IMR-90 (cell line): ENCODE data around the gene OR56B1. TPM values are rescaled to one million over a fixed set of nuclear protein-coding genes. Genes with fewer than 3 reads are reported as not detected.
"Not testable (repeated sequence)": the region's sequence is repeated elsewhere in the genome, so short reads cannot be mapped to it uniquely, and the experiment has no call there.

Experiments
- ATAC-seq: fragments of 200-7000 bp; cut with Tn5 transposase; 2 replicates; pipeline ENCODE4 v1.9.1; 2020; ENCODE audit warnings: low read depth, mild to moderate bottlenecking, moderate library complexity
- BruUV-seq: library from RNA; stranded (reverse); fragments of 400-500 nt; replicated peaks from 2 replicates; lab custom pipeline; 2021; lab: Mats Ljungman, UMichigan
- CTCF ChIA-PET: fragments of 300-600 bp; formaldehyde crosslinking; extraction: SDS; loops from one replicate; lab custom pipeline; 2021; ENCODE audit warnings: antibody characterized with exemption; lab: Yijun Ruan, JAX
- POLR2A ChIA-PET: fragments of 300-600 bp; sonication (Branson Sonifier 250); formaldehyde crosslinking; loops from one replicate; lab custom pipeline; 2022; ENCODE audit warnings: antibody characterized with exemption; ENCODE audit not compliant: unreplicated experiment; lab: Charles Lee
- DNase-seq: peaks from one replicate; pipeline ENCODE4 v3.0.0; 2013
- H2AFZ ChIP-seq: replicated peaks from 2 replicates; pipeline ENCODE3; 2013; ENCODE audit warnings: low read length, mild to moderate bottlenecking; ENCODE audit not compliant: poor library complexity
- H2AK5ac ChIP-seq: 2 replicates; pipeline ENCODE4 v1.6.1; 2013; ENCODE audit warnings: low read depth, low read length, inconsistent platforms
- H2AK9ac ChIP-seq: replicated peaks from 2 replicates; pipeline ENCODE3; 2013; ENCODE audit warnings: mild to moderate bottlenecking, low read depth, low read length, moderate library complexity; ENCODE audit not compliant: poor library complexity
- H2BK120ac ChIP-seq: 2 replicates; pipeline ENCODE4 v1.6.1; 2013; ENCODE audit warnings: low read depth, low read length, inconsistent platforms
- H2BK15ac ChIP-seq: 3 replicates; pipeline ENCODE4 v1.6.1; 2013; ENCODE audit warnings: low read depth, low read length, inconsistent platforms
- H2BK20ac ChIP-seq: 2 replicates; pipeline ENCODE4 v1.6.1; 2013; ENCODE audit warnings: low read depth, mild to moderate bottlenecking, inconsistent platforms, low read length, moderate library complexity
- H2BK5ac ChIP-seq: 2 replicates; pipeline ENCODE4 v1.6.1; 2013; ENCODE audit warnings: mild to moderate bottlenecking, low read depth, low read length, inconsistent platforms; ENCODE audit not compliant: poor library complexity, severe bottlenecking
- H3K14ac ChIP-seq: replicated peaks from 2 replicates; pipeline ENCODE4 v1.6.1; 2013; ENCODE audit warnings: low read depth, low read length, inconsistent platforms
- H3K18ac ChIP-seq: 2 replicates; pipeline ENCODE4 v1.6.1; 2013; ENCODE audit warnings: low read depth, low read length, control low read depth
- H3K23ac ChIP-seq: 2 replicates; pipeline ENCODE4 v1.6.1; 2013; ENCODE audit warnings: low read depth, low read length, inconsistent platforms
- H3K27ac ChIP-seq: 2 replicates; pipeline ENCODE4 v1.5.1; 2013; ENCODE audit warnings: mild to moderate bottlenecking, control low read depth, low read length; ENCODE audit not compliant: insufficient read depth
- H3K27me3 ChIP-seq: 2 replicates; pipeline ENCODE4 v1.6.1; 2013; ENCODE audit warnings: low read length; ENCODE audit not compliant: control insufficient read depth, insufficient read depth
- H3K36me3 ChIP-seq: 2 replicates; pipeline ENCODE4 v1.6.1; 2013; ENCODE audit warnings: low read length, mixed read lengths; ENCODE audit not compliant: control insufficient read depth, insufficient read depth
- H3K4ac ChIP-seq: 2 replicates; pipeline ENCODE4 v1.6.1; 2013; ENCODE audit warnings: low read depth, low read length, inconsistent platforms
- H3K4me1 ChIP-seq: 2 replicates; pipeline ENCODE4 v1.6.1; 2013; ENCODE audit warnings: low read length, mixed read lengths; ENCODE audit not compliant: control insufficient read depth, insufficient read depth
- H3K4me2 ChIP-seq: 2 replicates; pipeline ENCODE4 v1.6.1; 2013; ENCODE audit warnings: low read depth, mild to moderate bottlenecking, control low read depth, low read length, moderate library complexity
- H3K4me3 ChIP-seq: 2 replicates; pipeline ENCODE4 v1.5.1; 2013; ENCODE audit warnings: low read depth, mild to moderate bottlenecking, control low read depth, low read length, moderate library complexity; ENCODE audit not compliant: insufficient read depth
- H3K56ac ChIP-seq: 2 replicates; pipeline ENCODE4 v1.6.1; 2013; ENCODE audit warnings: low read length, inconsistent platforms; ENCODE audit not compliant: insufficient read depth; ENCODE audit errors: extremely low read depth
- H3K79me1 ChIP-seq, 2 experiments: 2 replicates each; pipeline ENCODE4 v1.6.1; 2013; ENCODE audit warnings: low read length in 2 of 2, inconsistent platforms in 1 of 2, low read depth in 1 of 2
- H3K9ac ChIP-seq: 2 replicates; pipeline ENCODE4 v1.6.1; 2013; ENCODE audit warnings: low read depth, low read length, control low read depth
- H3K9me1 ChIP-seq: 2 replicates; pipeline ENCODE4 v1.6.1; 2013; ENCODE audit warnings: low read length, inconsistent platforms; ENCODE audit not compliant: insufficient read depth
- H3K9me3 ChIP-seq: 2 replicates; pipeline ENCODE4 v1.6.1; 2013; ENCODE audit warnings: low read length; ENCODE audit not compliant: control insufficient read depth, insufficient read depth
- H4K20me1 ChIP-seq: 2 replicates; pipeline ENCODE4 v1.6.1; 2013; ENCODE audit warnings: low read length, inconsistent platforms; ENCODE audit not compliant: insufficient read depth
- H4K5ac ChIP-seq: 2 replicates; pipeline ENCODE4 v1.6.1; 2013; ENCODE audit warnings: mild to moderate bottlenecking, low read depth, low read length, control low read depth
- H4K8ac ChIP-seq, 2 experiments: 2 replicates each; pipeline ENCODE4 v1.6.1; 2013; ENCODE audit warnings: low read depth in 2 of 2, low read length in 2 of 2, control low read depth in 1 of 2, inconsistent platforms in 1 of 2
- H4K91ac ChIP-seq: 2 replicates; pipeline ENCODE4 v1.6.1; 2013; ENCODE audit warnings: low read depth, low read length, inconsistent platforms; ENCODE audit not compliant: insufficient read depth
- WGBS, 2 experiments: methylation state at CpG; one replicate each; pipeline versions ENCODE4 v1.1.5 to v1.1.7; 2013; ENCODE audit warnings: missing lambda C conversion rate in 2 of 2; ENCODE audit not compliant: insufficient read length in 1 of 2; ENCODE audit errors: extremely low coverage in 2 of 2; 5-methylcytosine and 5-hydroxymethylcytosine counted together
- dilution Hi-C: fragments of 300-500 bp; cut with HindIII; formaldehyde crosslinking; loops from one replicate; pipeline ENCODE4 v1.14.3; 2018; ENCODE audit warnings: low sequenced_read_pairs; ENCODE audit not compliant: unreplicated experiment
- in situ Hi-C: fragments of 300-500 bp; cut with MboI; formaldehyde crosslinking; loops from 3 replicates; pipeline ENCODE4 v1.14.3; 2019; ENCODE audit warnings: low sequenced_read_pairs, inconsistent platforms, mixed read lengths
- intact Hi-C: fragments of 100-400 bp; cut with micrococcal nuclease; formaldehyde crosslinking; loops from 2 replicates; pipeline ENCODE4 v1.10.0; 2022
- polyA plus RNA-seq, 3 experiments: library from polyadenylated mRNA; depleted of rRNA; stranded (reverse); fragments of >200 nt; gene quantifications; 2 replicates each; pipeline ENCODE4 v1.2.3, GENCODE V29; 2012; ENCODE audit warnings: low replicate concordance in 1 of 3
- total RNA-seq: library from RNA; depleted of rRNA; stranded (reverse); fragments of >200 nt; gene quantifications from 2 replicates; pipeline ENCODE4 v1.2.3, GENCODE V29; 2012

Gene OR56B1
- total and polyA plus RNA-seq, 2 of the 4 experiments (the other 2 are of a cell fraction), result not detected

- H3K9me1 ChIP-seq, H2AK9ac ChIP-seq, in situ Hi-C loops, H4K5ac ChIP-seq, H3K36me3 ChIP-seq, H4K20me1 ChIP-seq, BruUV-seq, H3K18ac ChIP-seq, H2BK120ac ChIP-seq, H3K27ac ChIP-seq, H3K4me1 ChIP-seq, H2AFZ ChIP-seq, H3K4ac ChIP-seq, H2AK5ac ChIP-seq, H3K14ac ChIP-seq, H3K9ac ChIP-seq, H3K4me3 ChIP-seq, H3K56ac ChIP-seq, POLR2A ChIA-PET, H3K79me1 ChIP-seq, H3K27me3 ChIP-seq, H3K9me3 ChIP-seq, DNase-seq, dilution Hi-C loops, H3K4me2 ChIP-seq, intact Hi-C loops, ATAC-seq, CTCF ChIA-PET, H4K91ac ChIP-seq, H4K8ac ChIP-seq, H3K23ac ChIP-seq, H2BK15ac ChIP-seq, H2BK5ac ChIP-seq, H2BK20ac ChIP-seq: not testable (repeated sequence)
- WGBS, 2 experiments, result no CpG with 5 or more reads among the region's 1 CpG
Measured at GRCh38 chr11:5716518-5716917, 19.7 kb upstream of the OR56B1 start.
